OCI-LY1 (cell line): ENCODE results near the gene OR12D2.
"Not testable (repeated sequence)": the region's sequence is repeated elsewhere in the genome, so short reads cannot be mapped to it uniquely, and the experiment has no call there.

Source experiments
- H2AFZ ChIP-seq: fragments of 200-600 bp; sonication (generic), shearing (Covaris generic); 2 replicates; pipeline ENCODE4 v1.6.0; 2014; ENCODE audit warnings: antibody characterized with exemption, mild to moderate bottlenecking, low read length
- H3F3A ChIP-seq: fragments of 200-600 bp; sonication (generic), shearing (Covaris generic); 2 replicates; pipeline ENCODE4 v1.6.0; 2014; ENCODE audit warnings: mild to moderate bottlenecking, antibody characterized with exemption, low read length, moderate library complexity; ENCODE audit not compliant: insufficient read depth
- H3K27ac ChIP-seq: fragments of 200-600 bp; sonication (generic); 2 replicates; pipeline ENCODE4 v1.5.1; 2014; ENCODE audit warnings: low read length, mixed run types, mild to moderate bottlenecking, low read depth; ENCODE audit not compliant: poor library complexity, severe bottlenecking
- H3K27me3 ChIP-seq: fragments of 200-600 bp; sonication (generic); 2 replicates; pipeline ENCODE4 v1.6.0; 2014; ENCODE audit warnings: antibody characterized with exemption, mild to moderate bottlenecking, low read length, moderate library complexity; ENCODE audit not compliant: insufficient read depth
- H3K36me3 ChIP-seq: fragments of 200-600 bp; sonication (generic); 2 replicates; pipeline ENCODE4 v1.6.1; 2014; ENCODE audit warnings: mild to moderate bottlenecking, antibody characterized with exemption, low read length, moderate library complexity, mixed read lengths; ENCODE audit not compliant: insufficient read depth
- H3K4me1 ChIP-seq: fragments of 200-600 bp; sonication (generic); 2 replicates; pipeline ENCODE4 v1.5.1; 2014; ENCODE audit warnings: mild to moderate bottlenecking, low read length, moderate library complexity; ENCODE audit not compliant: insufficient read depth, severe bottlenecking
- H3K4me2 ChIP-seq: fragments of 200-600 bp; sonication (generic), shearing (Covaris generic); 2 replicates; pipeline ENCODE4 v1.6.1; 2014; ENCODE audit warnings: low read length
- H3K4me3 ChIP-seq: fragments of 200-600 bp; sonication (generic); 2 replicates; pipeline ENCODE4 v1.5.1; 2014; ENCODE audit warnings: low read length, low read depth, mild to moderate bottlenecking, mixed read lengths; ENCODE audit not compliant: poor library complexity, severe bottlenecking
- H3K79me2 ChIP-seq: fragments of 200-600 bp; shearing (Covaris generic); 2 replicates; pipeline ENCODE4 v1.6.1; 2016; ENCODE audit warnings: mixed run types, low read length, mixed read lengths; ENCODE audit not compliant: insufficient read depth
- H3K9ac ChIP-seq: fragments of 200-600 bp; sonication (generic), shearing (Covaris generic); 2 replicates; pipeline ENCODE4 v1.6.1; 2014; ENCODE audit warnings: mild to moderate bottlenecking, low read length, mixed read lengths
- H3K9me2 ChIP-seq: fragments of 200-600 bp; sonication (generic), shearing (Covaris generic); 2 replicates; pipeline ENCODE4 v1.6.1; 2014; ENCODE audit warnings: low read depth, mild to moderate bottlenecking, low read length, mixed read lengths
- H3K9me3 ChIP-seq: fragments of 200-600 bp; shearing (Covaris generic); 2 replicates; pipeline ENCODE4 v1.6.1; 2014; ENCODE audit warnings: low read length, mixed read lengths
- H4K20me1 ChIP-seq: fragments of 200-600 bp; sonication (generic), shearing (Covaris generic); 2 replicates; pipeline ENCODE4 v1.6.0; 2016; ENCODE audit warnings: mild to moderate bottlenecking, low read length; ENCODE audit not compliant: insufficient read depth
- CTCF ChIP-seq: fragments of 200-600 bp; sonication (generic), shearing (Covaris generic); IDR thresholded peaks from 2 replicates; pipeline ENCODE4 v1.5.1; 2017; ENCODE audit warnings: mild to moderate bottlenecking, antibody characterized with exemption, low read length, moderate library complexity, mixed read lengths
- EZH2 ChIP-seq: fragments of 200-600 bp; sonication (generic), shearing (Covaris generic); IDR thresholded peaks from 2 replicates; pipeline ENCODE4 v1.8.0; 2017; ENCODE audit warnings: borderline replicate concordance, mixed run types, mild to moderate bottlenecking, antibody characterized with exemption, low read length, moderate library complexity, mixed read lengths

The OR12D2 gene

GRCh38 chr6:29439006-29439405 lies 43.6 kb downstream of the OR12D2 start, which contains the start of gene OR10C1:
TSS of gene OR10C1 (plus strand) at chr6:29439306. CDS start at chr6:29440016, 710 bp downstream.
- TF ChIP-seq EZH2 (no peak), CTCF (no peak)
- Histone ChIP-seq H3K9me2 (no peaks in the 10 kb centered on the region), H3K4me3 (no peak within 1 kb of the TSS), H3K79me2 (no peaks in the 10 kb centered on the region), H4K20me1 (no peaks in the 10 kb centered on the region), H3K36me3 (no peaks in the 10 kb centered on the region), H3K4me2 (no peak within 1 kb of the TSS), H3K4me1 (no peaks in the 10 kb centered on the region), H3K9me3 (no peaks in the 10 kb centered on the region), H3K27me3 (no peaks in the 10 kb centered on the region), H3K27ac (no peak within 1 kb of the TSS), H3F3A (no peaks in the 10 kb centered on the region), H2AFZ (no peak within 1 kb of the TSS), H3K9ac (no peak within 1 kb of the TSS)

DNA sequence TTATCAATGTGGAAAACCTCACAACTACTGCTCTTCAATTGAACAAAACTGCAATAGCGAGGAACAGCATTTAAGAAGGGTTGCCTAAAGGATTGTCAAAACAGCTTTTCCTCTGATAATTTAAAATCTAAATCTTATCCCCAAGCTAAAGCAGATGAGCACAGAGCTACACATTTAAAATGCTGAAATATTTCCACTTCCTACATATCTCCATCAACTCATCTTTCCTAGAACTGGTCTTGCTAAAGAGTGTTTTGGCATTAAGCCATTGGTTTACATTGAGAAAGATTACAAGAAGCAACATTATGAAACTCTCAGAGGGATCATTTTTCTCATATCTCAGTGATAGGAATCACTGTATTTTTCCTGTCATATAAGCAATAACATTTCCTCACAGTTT lies 47.3 kb downstream of the OR12D2 start:
- Histone ChIP-seq H3K9me3 (no peaks in the 10 kb centered on the region), H3K27ac (no peak overlapping the region), H2AFZ (no peak overlapping the region), H3K27me3 (0 out of 2 replicates have a peak, but pooled peaks cover 3% of the 10 kb centered on the region), H3K4me1 (no peaks in the 10 kb centered on the region), H3K4me3 (no peak overlapping the region), H4K20me1 (no peaks in the 10 kb centered on the region), H3K36me3 (no peaks in the 10 kb centered on the region), H3K9me2 (no peaks in the 10 kb centered on the region), H3F3A (no peaks in the 10 kb centered on the region), H3K79me2 (no peaks in the 10 kb centered on the region), H3K4me2 (no peak overlapping the region), H3K9ac (no peak overlapping the region)
- TF ChIP-seq EZH2 (no peak), CTCF (no peak)

DNA sequence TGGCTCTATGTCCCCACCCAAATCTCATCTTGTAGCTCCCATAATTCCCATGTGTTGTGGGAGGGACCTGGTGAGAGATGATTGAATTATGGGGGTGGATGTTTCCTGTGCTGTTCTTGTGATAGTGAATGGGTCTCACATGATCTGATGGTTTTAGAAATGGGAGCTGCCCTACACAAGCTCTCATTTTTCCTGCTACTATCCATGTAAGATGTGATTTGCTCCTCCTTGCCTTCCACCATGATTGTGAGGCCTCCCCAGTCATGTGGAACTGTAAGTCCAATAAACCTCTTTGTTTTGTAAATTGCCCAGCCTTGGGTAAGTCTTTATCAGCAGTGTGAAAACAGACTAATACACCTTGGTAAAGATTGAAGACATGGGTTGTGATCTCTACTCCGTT lies 48.6 kb downstream of the OR12D2 start:
- H3F3A ChIP-seq, H3K4me3 ChIP-seq, H3K27ac ChIP-seq, H3K9me3 ChIP-seq, H3K9ac ChIP-seq, H3K27me3 ChIP-seq, H3K36me3 ChIP-seq, H3K4me1 ChIP-seq, H3K79me2 ChIP-seq, H4K20me1 ChIP-seq, H2AFZ ChIP-seq, H3K4me2 ChIP-seq, H3K9me2 ChIP-seq: not testable (repeated sequence)
